RWPE1 (cell line): ENCODE data around the gene ZNF283.

Experiments used
- CTCF ChIA-PET: fragments of 350-600 bp; sonication (Branson Sonifier 250); formaldehyde crosslinking; extraction: SDS; loops from one replicate; lab custom pipeline; 2021; lab: Yijun Ruan, JAX
- POLR2A ChIA-PET: fragments of 400-600 bp; formaldehyde crosslinking; extraction: SDS; loops from one replicate; lab custom pipeline; 2020; ENCODE audit warnings: antibody characterized with exemption; ENCODE audit not compliant: low non-redundant PET; lab: Yijun Ruan, JAX
- DNase-seq: peaks from one replicate; pipeline ENCODE4 v3.0.0; 2012; ENCODE audit warnings: low spot score
- H3K27ac ChIP-seq: fragments of 450-650 bp; 2 replicates; pipeline ENCODE4 v1.5.1; 2017
- TF ChIP-seq, protein P1 (sequence below): fragments of 450-650 bp; conservative IDR thresholded peaks from 2 replicates; pipeline ENCODE4 v1.5.1; 2017; ENCODE audit warnings: low read depth, mild to moderate bottlenecking

The ZNF283 gene

DNA sequence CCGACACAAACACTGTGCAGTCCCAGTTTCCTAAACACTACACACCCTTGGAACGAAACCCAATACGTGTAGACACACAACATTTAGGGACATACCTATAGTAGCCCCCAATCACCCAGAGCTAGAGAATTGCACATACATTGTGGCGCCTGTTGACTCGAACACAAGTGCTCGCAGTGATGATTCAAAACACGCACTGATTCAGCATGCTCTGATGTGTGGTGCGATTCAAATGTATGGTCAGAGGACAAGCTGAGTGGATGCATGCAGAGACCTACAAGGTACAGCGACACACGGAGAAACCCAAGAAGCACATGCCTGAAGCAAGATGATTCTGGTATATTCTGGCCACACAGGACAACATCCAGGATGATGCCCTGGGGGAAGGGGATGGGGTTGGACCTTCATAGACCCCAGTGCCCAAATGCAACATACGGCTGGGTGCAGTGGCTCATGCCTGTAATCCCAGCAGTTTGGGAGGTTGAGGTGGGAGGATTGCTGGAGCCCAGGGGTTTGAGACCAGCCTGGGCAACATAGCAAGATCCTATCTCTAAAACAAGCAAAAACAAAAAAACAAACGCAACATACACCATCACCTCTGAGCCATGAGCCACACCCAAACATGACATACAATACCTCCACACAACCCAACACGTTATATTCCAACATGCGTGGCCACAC lies 45.4 kb upstream of the ZNF283 start:
- H3K27ac ChIP-seq, result peak overlapping the region; percentile 96
- DNase-seq, result no peak
- TF ChIP-seq, protein P1, sequence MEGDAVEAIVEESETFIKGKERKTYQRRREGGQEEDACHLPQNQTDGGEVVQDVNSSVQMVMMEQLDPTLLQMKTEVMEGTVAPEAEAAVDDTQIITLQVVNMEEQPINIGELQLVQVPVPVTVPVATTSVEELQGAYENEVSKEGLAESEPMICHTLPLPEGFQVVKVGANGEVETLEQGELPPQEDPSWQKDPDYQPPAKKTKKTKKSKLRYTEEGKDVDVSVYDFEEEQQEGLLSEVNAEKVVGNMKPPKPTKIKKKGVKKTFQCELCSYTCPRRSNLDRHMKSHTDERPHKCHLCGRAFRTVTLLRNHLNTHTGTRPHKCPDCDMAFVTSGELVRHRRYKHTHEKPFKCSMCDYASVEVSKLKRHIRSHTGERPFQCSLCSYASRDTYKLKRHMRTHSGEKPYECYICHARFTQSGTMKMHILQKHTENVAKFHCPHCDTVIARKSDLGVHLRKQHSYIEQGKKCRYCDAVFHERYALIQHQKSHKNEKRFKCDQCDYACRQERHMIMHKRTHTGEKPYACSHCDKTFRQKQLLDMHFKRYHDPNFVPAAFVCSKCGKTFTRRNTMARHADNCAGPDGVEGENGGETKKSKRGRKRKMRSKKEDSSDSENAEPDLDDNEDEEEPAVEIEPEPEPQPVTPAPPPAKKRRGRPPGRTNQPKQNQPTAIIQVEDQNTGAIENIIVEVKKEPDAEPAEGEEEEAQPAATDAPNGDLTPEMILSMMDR, result no peak
- ChIA-PET POLR2A (interaction anchor here (1.2 kb wide), 1 partner anchor 25 kb away, joined by 3 read pairs; no protein-coding TSS in a partner anchor), CTCF (no interaction called here)

DNA sequence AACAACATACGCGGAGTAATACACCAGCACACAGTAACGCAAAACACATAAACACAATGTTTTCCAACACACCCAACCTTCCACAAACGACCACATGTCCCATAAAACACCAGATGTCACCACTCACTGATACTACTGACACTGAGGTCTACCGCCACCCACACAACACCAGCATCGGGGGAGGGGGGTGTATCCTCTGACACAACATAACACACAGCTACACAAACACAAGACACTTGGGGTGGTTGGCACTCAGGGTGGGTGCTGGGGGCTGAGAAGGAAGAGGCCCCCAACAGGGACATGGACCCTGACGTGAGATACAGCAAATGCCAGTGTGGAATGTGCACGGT lies 44.8 kb upstream of the ZNF283 start:
- CTCF ChIA-PET, result no interaction called here
- POLR2A ChIA-PET, result no interaction called here
- TF ChIP-seq, protein P1, result no peak

DNA sequence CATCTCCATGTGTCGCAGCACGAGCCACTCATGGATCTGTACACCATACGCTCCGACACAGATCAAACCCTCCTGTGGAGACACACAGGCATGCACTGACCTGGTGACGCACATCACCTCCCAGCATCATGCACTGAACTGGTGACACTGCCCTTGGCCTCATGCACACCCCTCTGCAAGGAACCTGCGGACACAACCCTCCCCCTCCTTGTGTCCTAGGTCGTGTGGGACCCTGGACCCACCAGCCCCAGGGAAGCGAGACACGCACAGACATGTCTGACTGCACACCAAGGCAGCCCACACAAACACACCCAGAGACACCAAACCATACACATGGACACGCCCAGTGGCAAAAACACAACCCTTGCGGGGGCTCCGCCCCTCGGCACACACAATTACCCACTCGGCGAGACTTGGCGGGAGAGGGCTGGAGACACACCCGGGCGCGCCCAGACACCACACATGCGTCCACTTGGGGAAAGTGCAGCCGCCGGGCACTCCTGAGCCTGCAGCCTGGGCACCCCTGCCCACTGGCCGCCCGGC lies 44.4 kb upstream of the ZNF283 start:
- TF ChIP-seq, protein P1, result no peak
- H3K27ac ChIP-seq, result peak overlapping the region; percentile 96
- DNase-seq, result no peak
- ChIA-PET POLR2A (no interaction called here), CTCF (no interaction called here)

More for the DNA sequence above, 44.8 kb upstream of the ZNF283 start:
- DNase-seq, result no peak
- H3K27ac ChIP-seq, result peak overlapping the region; percentile 96

DNA sequence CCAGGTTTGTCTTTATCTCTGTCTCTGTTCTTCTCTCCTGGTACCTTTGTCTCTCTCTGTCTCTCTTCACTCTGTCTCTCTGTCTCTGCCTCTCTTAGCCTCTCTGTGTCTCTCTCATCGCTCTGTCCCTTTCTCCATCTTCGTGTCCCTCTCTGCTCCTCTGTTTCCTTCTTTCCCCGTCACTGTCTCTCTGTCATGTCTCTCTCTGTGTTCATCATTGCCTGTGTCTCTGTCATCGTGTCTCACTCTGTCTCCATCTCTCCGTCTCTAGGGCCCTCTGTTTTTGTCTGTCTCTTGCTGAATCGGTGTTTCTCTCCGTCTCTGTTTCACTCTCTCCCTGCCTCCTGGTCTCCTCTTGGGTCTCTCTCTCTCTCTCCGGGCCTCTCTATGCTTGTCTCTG lies 43.5 kb upstream of the ZNF283 start:
- TF ChIP-seq, protein P1, result no peak
- peak overlapping the region; percentile 96 for H3K27ac ChIP-seq
- DNase-seq, result no peak
- ChIA-PET POLR2A (no interaction called here), CTCF (no interaction called here)

DNA sequence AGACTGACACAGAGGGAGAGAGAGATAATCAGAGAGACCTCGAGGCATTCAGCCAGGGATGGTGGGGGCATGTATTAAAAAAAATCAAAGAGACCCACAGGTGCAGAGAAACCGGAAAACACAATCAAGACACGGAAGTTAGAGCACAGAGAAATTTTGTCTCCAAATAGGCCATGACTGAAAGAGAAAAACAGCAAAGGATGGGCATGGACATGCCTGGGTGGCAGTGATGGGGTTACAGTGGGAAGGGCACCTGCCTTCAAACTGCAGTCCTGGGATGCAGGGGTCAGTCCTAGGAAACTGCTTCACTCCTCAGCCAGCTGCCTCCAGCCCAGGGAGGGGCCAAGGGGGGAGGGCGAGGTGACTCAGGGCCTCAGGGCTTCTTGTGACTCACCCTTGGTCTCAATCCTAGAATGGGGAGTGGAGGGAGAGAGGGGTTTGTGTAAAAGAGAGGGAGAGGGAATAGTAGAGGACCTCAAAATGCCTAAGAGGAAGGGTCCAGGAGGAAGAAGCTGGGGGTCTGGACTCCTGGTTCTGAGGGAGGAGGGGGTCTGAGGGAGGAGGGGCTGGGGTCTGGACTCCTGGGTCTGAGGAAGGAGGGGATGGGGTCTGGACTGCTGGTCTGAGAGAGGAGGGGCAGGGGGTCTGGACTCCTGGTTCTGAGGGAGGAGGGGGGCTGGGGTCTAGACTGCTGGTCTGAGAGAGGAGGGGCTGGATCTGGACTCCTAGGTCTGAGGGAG lies 42.7 kb upstream of the ZNF283 start:
- ChIA-PET POLR2A (interaction anchor here (0.5 kb wide), 1 partner anchor 267 kb away, joined by 4 read pairs; no protein-coding TSS in a partner anchor), CTCF (interaction anchor here (0.5 to 1.9 kb wide), 12 partner anchors 12 to 243 kb away, joined by 3 to 20 read pairs (median 4); partner anchors contain the start of gene PLAUR)
- peak overlapping the region; percentile 96 for H3K27ac ChIP-seq
- peak; percentile 92 for DNase-seq
- TF ChIP-seq, protein P1, result no peak
